Fibroblast of lung (primary cell): Measurements from ENCODE around the gene MUC6. TPM values are rescaled to one million over a fixed set of nuclear protein-coding genes. Genes with fewer than 3 reads are reported as not detected.

Source experiments
- DNase-seq, 2 donors: peaks; one replicate each; pipeline versions ENCODE4 v3.0.0 to v3.0.0-alpha.2; 2010; ENCODE audit warnings: low read depth in 2 of 2
- H2AFZ ChIP-seq: 2 replicates; pipeline ENCODE4 v1.5.1; 2012; ENCODE audit warnings: low read length, control low read depth, inconsistent platforms
- H3K27ac ChIP-seq: 2 replicates; pipeline ENCODE4 v1.5.1; 2011; ENCODE audit warnings: low read length, control low read depth; ENCODE audit not compliant: insufficient read depth
- H3K27me3 ChIP-seq: 2 replicates; pipeline ENCODE4 v1.5.1; 2011; ENCODE audit warnings: mild to moderate bottlenecking, low read length; ENCODE audit not compliant: control insufficient read depth, insufficient read depth
- H3K36me3 ChIP-seq: 2 replicates; pipeline ENCODE4 v1.5.1; 2011; ENCODE audit warnings: low read length; ENCODE audit not compliant: control insufficient read depth, insufficient read depth
- H3K4me1 ChIP-seq: 2 replicates; pipeline ENCODE4 v1.5.1; 2011; ENCODE audit warnings: low read length; ENCODE audit not compliant: control insufficient read depth, insufficient read depth; ENCODE audit errors: extremely low read depth
- H3K4me2 ChIP-seq: 2 replicates; pipeline ENCODE4 v1.5.1; 2011; ENCODE audit warnings: low read length, control low read depth; ENCODE audit not compliant: insufficient read depth; ENCODE audit errors: extremely low read depth
- H3K4me3 ChIP-seq, 4 experiments: fragments of 200-600 bp in 1 of 4; sonication (generic) in 1 of 4; replicated peaks in 1 of 4; 2 replicates each; pipeline ENCODE4 v1.5.1; 2011 to 2016; ENCODE audit warnings: low read length in 4 of 4, low read depth in 3 of 4, mild to moderate bottlenecking in 3 of 4, control low read depth in 2 of 4, inconsistent platforms in 1 of 4, mixed read lengths in 1 of 4; ENCODE audit not compliant: insufficient read depth in 1 of 4; ENCODE audit errors: control extremely low read depth in 1 of 4
- H3K79me2 ChIP-seq: 2 replicates; pipeline ENCODE4 v1.5.1; 2012; ENCODE audit warnings: mild to moderate bottlenecking, low read length, inconsistent platforms; ENCODE audit not compliant: control insufficient read depth, insufficient read depth
- H3K9ac ChIP-seq: 2 replicates; pipeline ENCODE4 v1.5.1; 2011; ENCODE audit warnings: mild to moderate bottlenecking, low read length, control low read depth; ENCODE audit not compliant: insufficient read depth
- H3K9me3 ChIP-seq: 2 replicates; pipeline ENCODE4 v1.5.1; 2012; ENCODE audit warnings: low read depth, low read length; ENCODE audit not compliant: control insufficient read depth, insufficient read depth
- H4K20me1 ChIP-seq: 2 replicates; pipeline ENCODE4 v1.5.1; 2011; ENCODE audit warnings: low read length; ENCODE audit not compliant: control insufficient read depth, insufficient read depth; ENCODE audit errors: extremely low read depth
- EZH2 ChIP-seq: IDR thresholded peaks from 2 replicates; pipeline ENCODE4 v1.5.1; 2012; ENCODE audit warnings: low read length, control low read depth, mild to moderate bottlenecking; ENCODE audit errors: missing control alignments
- polyA plus RNA-seq, 2 donors: library from polyadenylated mRNA; depleted of rRNA in 1 of 2; stranded (reverse) in 1 of 2; unstranded in 1 of 2; fragments of >200 nt; gene quantifications; 2 replicates each; pipeline ENCODE4 v1.2.1, GENCODE V29; 2011 to 2012; ENCODE audit warnings: missing spikeins in 1 of 2
- total RNA-seq: library from RNA; depleted of rRNA; stranded (reverse); fragments of >200 nt; gene quantifications from 2 replicates; pipeline ENCODE4 v1.2.1, GENCODE V29; 2014
- TF ChIP-seq, protein P1 (sequence below), 2 donors: IDR thresholded peaks in 1 of 2; conservative IDR thresholded peaks in 1 of 2; 1 replicate in 1 of 2; 2 replicates in 1 of 2; pipeline ENCODE4 v1.5.1; 2011 to 2012; ENCODE audit warnings: low read length in 2 of 2, control low read depth in 1 of 2, inconsistent platforms in 1 of 2, low read depth in 1 of 2, mild to moderate bottlenecking in 1 of 2

The MUC6 gene
- total and polyA plus RNA-seq, 2 donors (not counting 1 experiment from before 2014, with no cell fraction given) = not detected

DNA sequence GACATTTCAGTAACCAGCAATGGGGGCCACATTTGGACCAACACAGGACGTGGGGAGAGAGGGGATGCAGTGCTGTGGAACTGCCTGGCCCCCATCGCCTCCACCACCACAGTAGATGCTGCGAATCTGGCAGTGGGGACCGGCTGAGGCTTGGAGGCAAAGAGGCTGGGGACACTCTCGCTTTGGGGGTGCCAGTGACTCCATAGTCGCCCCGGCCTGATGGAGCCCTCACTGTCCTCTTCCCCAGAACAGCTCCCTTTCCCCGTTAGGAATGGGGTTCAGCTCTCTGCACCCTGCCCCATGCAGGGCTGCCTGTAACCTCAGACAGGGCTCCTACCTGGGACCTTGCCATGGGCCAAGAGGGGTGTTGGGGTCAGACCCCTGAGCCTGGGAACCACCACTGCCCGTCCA lies 36.3 kb upstream of the MUC6 start:
- no peaks in the 10 kb centered on the region for H3K36me3 ChIP-seq
- H2AFZ ChIP-seq = no peak overlapping the region
- H4K20me1 ChIP-seq = no peaks in the 10 kb centered on the region
- no peaks in the 10 kb centered on the region for H3K9me3 ChIP-seq
- no peaks in the 10 kb centered on the region for H3K27me3 ChIP-seq
- no peaks in the 10 kb centered on the region for H3K79me2 ChIP-seq
- H3K4me2 ChIP-seq = no peak overlapping the region
- TF ChIP-seq, protein P1, sequence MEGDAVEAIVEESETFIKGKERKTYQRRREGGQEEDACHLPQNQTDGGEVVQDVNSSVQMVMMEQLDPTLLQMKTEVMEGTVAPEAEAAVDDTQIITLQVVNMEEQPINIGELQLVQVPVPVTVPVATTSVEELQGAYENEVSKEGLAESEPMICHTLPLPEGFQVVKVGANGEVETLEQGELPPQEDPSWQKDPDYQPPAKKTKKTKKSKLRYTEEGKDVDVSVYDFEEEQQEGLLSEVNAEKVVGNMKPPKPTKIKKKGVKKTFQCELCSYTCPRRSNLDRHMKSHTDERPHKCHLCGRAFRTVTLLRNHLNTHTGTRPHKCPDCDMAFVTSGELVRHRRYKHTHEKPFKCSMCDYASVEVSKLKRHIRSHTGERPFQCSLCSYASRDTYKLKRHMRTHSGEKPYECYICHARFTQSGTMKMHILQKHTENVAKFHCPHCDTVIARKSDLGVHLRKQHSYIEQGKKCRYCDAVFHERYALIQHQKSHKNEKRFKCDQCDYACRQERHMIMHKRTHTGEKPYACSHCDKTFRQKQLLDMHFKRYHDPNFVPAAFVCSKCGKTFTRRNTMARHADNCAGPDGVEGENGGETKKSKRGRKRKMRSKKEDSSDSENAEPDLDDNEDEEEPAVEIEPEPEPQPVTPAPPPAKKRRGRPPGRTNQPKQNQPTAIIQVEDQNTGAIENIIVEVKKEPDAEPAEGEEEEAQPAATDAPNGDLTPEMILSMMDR (conservative IDR thresholded peaks at IDR 0.05 in 1 of 2, IDR thresholded peaks at IDR 0.05 in 1 of 2; ENCODE audit: low read depth in 1 of 2, low read length in 2 of 2) = no peak
- TF ChIP-seq EZH2 = no peak
- H3K4me1 ChIP-seq = no peaks in the 10 kb centered on the region
- no peak for DNase-seq
- H3K27ac ChIP-seq = no peak overlapping the region
- no peak overlapping the region for H3K4me3 ChIP-seq
- H3K9ac ChIP-seq = no peak overlapping the region

DNA sequence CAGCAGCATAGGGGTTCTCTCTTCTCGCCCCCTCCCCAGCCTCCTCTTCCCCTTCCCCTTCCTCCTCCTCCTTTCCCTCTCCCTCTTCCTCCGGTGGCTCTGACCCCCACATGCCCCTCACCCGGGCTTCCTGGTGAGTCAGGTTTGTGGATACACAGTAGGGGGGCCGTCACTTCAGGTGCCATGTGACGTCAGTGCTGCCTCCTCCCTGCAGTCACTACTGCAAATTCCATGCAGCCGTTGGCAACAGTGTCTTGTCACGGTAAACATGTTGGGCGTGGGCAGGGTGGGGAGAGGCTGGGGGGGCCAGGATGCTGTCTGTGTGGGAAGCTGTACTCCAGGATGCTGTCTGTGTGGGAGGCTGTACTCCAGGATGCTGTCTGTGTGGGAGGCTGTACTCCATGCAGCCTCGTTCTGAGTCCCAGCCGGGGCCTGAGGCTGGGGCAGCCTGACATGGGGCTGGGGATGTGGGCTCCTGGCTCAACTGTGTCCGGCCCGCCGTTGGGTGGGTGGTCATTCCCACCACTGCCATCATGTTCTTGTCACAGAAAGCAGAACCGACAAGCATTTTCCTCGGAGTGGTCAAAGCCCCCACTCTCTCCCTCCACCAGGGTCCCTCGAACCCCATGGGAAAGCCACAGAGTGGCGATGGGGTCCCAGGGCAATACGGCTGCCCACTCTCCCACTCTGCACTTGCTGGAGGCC lies 35.8 kb upstream of the MUC6 start:
- Histone ChIP-seq H3K4me2 (no peak overlapping the region), H3K9me3 (no peaks in the 10 kb centered on the region), H3K4me3 (no peak overlapping the region), H3K4me1 (no peaks in the 10 kb centered on the region), H3K9ac (no peak overlapping the region), H3K79me2 (no peaks in the 10 kb centered on the region), H3K36me3 (no peaks in the 10 kb centered on the region), H2AFZ (no peak overlapping the region), H4K20me1 (no peaks in the 10 kb centered on the region), H3K27ac (no peak overlapping the region), H3K27me3 (no peaks in the 10 kb centered on the region)
- TF ChIP-seq, protein P1 (conservative IDR thresholded peaks at IDR 0.05 in 1 of 2, IDR thresholded peaks at IDR 0.05 in 1 of 2; ENCODE audit: low read depth in 1 of 2, low read length in 2 of 2) = no peak
- TF ChIP-seq EZH2 = no peak
- DNase-seq = peak; percentile 5 to 65

DNA sequence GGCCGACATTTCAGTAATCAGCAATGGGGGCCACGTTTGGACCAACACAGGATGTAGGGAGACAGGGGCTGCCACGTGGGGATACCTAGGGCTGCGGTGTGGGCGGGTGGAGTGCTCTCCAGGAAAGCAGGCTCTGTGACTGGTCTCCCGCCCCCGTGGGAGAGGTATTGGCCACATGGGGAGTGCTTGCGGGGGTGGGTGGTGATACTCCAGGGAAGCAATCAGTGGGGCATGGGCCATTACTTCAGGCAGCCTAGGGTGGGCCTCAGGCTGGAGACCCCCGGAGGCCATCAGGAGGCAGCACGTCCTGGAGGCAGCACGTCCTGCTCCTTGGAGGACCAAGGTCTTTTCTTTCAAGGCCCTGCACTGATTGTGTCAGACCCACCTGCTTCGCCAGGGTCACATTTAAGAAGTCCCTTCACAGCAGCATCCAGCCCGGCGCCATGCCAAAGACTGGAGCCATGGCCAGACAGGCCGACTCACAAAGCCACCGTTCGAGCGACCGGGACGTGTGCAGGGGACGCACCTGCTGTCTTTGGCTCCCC lies 35.1 kb upstream of the MUC6 start:
- H3K4me1 ChIP-seq = no peaks in the 10 kb centered on the region
- no peaks in the 10 kb centered on the region for H3K36me3 ChIP-seq
- TF ChIP-seq, protein P1 (conservative IDR thresholded peaks at IDR 0.05 in 1 of 2, IDR thresholded peaks at IDR 0.05 in 1 of 2; ENCODE audit: low read depth in 1 of 2, low read length in 2 of 2) = no peak
- no peak for TF ChIP-seq EZH2
- no peaks in the 10 kb centered on the region for H4K20me1 ChIP-seq
- H3K4me2 ChIP-seq = no peak overlapping the region
- no peak for DNase-seq
- H3K79me2 ChIP-seq = no peaks in the 10 kb centered on the region
- no peak overlapping the region for H3K9ac ChIP-seq
- H3K4me3 ChIP-seq = no peak overlapping the region
- no peak overlapping the region for H2AFZ ChIP-seq
- no peak overlapping the region for H3K27ac ChIP-seq
- H3K27me3 ChIP-seq = no peaks in the 10 kb centered on the region
- no peaks in the 10 kb centered on the region for H3K9me3 ChIP-seq
